GM12872 (cell line): ENCODE data around the gene YWHAH.

Source experiments
- TF ChIP-seq, protein P1 (sequence below): IDR thresholded peaks from 3 replicates; pipeline ENCODE4 v1.5.1; 2011; ENCODE audit warnings: low read depth, mild to moderate bottlenecking, low read length, moderate library complexity; ENCODE audit not compliant: insufficient read depth

Gene YWHAH

DNA sequence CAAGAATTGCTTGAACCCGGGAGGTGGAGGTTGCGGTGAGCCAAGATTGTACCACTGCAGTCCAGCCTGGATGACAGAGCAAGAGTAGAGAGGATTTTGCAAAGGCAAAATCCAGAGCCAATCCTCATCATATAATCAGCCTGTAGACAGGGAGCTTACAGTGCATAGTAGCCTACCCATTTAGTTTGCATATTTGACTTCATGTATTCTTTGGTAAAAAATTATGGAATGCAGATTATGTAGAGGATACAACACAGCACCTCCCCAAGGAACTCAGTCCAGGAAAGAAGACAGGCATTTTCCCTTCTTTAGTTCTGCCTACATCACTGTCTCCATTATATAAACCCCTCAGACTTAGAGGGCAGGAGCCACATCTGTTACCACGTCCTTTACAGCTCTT, 39.7 kb upstream of the YWHAH start:
- TF ChIP-seq, protein P1, sequence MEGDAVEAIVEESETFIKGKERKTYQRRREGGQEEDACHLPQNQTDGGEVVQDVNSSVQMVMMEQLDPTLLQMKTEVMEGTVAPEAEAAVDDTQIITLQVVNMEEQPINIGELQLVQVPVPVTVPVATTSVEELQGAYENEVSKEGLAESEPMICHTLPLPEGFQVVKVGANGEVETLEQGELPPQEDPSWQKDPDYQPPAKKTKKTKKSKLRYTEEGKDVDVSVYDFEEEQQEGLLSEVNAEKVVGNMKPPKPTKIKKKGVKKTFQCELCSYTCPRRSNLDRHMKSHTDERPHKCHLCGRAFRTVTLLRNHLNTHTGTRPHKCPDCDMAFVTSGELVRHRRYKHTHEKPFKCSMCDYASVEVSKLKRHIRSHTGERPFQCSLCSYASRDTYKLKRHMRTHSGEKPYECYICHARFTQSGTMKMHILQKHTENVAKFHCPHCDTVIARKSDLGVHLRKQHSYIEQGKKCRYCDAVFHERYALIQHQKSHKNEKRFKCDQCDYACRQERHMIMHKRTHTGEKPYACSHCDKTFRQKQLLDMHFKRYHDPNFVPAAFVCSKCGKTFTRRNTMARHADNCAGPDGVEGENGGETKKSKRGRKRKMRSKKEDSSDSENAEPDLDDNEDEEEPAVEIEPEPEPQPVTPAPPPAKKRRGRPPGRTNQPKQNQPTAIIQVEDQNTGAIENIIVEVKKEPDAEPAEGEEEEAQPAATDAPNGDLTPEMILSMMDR: no peak

DNA sequence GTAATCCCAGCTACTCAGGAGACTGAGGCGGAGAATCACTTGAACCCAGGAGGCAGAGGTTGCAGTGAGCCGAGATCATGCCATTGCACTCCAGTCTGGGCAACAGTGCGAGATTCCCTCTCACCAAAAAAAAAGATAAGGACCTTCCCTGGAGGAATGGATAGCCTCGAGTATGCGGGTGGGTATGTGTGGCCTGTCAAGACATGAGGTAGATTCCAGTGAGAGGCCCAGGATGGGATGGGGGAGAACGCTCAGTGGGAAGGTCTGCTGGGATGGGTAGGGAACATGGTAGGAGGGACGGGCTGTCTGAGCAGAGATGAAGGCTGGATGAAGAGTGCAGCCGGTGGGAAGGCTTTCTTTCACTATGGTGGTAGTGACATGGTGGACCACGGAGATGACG, 39.0 kb upstream of the YWHAH start:
- TF ChIP-seq, protein P1: no peak

DNA sequence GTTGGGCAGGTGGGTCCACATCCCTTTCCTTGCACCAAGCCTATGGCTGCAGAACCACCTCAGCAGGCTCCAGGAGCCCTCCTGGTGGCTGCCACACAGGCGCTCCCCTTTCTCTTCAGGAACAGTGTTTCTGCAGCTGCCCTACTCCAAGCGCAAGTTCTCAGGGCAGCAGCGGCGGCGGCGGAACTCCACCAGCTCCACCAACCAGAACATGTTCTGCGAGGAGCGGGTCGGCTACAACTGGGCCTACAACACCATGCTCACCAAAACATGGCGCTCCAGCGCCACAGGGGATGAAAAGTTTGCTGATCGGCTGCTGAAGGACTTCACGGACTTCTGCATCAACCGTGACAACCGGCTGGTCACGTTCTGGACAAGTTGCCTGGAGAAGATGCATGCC, 38.2 kb upstream of the YWHAH start:
- TF ChIP-seq, protein P1: no peak

DNA sequence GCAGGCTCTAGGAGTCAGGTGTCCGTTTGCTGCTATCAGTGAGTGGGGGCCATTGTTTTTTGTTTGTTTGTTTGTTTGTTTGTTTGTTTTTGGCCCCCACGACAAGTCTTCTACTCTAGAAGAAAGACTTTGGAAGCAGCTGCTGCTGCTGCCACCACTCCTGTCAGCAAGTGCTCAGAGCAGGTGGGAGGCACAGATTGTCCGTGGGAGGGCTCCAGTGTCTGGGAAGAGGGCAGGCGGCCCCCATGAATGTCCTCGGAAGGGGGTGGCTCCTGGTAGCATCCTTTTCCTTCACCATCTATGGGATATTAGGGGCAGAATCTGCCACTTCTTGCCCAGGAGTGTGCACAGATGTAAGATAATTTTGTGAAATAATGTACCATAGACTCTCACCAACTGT, 37.8 kb upstream of the YWHAH start:
- TF ChIP-seq, protein P1: no peak

DNA sequence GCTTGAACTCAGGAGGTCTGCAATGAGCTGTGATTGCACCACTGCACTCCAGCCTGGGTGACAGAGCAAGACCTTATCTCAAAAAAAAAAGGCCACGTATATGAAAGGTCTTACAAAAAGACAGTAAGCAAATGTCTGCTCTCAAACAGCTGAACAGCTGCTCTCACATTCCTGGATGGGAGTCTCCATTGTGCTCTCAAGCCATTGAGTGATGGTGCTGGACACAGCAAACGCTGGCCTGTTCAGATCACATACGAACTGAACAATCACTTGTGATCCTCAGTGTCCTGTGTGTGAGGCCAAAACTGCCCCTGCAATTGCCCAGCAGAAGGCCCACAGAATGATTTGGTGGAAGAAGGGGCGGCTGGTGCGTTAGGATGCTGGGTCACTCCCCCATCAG, 34.4 kb upstream of the YWHAH start:
- TF ChIP-seq, protein P1: no peak

DNA sequence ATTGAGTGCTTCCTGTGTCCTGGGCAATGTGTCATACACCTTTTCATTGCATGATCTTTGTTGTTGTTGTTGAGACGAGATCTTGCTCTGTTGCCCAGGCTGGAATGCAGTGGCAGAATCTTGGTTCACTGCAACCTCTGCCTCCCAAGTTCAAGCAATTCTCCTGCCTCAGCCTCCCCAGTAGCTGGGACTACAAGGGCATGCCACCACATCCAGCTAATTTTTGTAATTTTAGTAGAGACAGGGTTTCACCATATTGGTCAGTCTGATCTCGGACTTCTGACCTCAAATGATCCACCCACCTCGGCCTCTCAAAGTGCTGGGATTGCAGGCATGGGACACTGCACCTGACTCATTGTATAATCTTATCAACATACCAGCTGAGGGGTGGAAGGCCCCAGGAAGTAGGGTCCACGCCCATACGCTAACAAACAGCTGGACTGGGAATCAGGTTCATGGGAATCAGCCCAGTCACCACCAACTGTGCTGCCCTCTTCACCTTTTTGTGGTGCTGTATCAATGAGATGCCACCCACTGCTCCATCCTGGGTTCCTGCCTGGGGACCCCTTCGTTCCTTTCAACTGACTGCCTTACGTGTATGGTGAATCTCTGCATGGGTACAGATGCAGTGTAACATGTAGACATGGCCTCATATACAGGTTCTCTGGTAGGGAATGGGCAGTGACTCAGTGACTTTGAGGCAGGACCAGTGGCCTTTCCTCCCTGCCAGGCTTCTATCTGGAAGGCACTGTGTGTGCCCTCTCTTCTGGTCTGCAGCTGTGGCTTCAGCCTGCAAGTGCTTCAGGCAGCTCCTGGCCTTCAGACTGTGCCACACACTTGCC, 32.5 kb upstream of the YWHAH start:
- TF ChIP-seq, protein P1: no peak

DNA sequence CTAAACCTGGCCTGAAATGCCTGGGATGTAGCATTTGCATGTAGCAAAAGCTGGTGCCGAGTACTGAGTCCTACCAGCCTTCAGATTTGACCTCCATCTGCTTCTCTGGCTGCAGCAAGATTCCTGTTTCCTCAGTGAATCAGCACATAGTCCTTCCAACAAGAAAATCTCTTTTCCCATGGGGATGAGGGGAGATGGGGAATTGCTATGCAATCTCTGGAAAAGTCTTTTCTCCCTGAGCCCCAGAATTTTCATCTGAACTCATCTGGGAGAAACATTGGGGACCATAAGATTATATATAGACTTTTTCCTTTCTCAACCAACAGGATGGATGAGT, 32.0 kb upstream of the YWHAH start:
- TF ChIP-seq, protein P1: no peak

DNA sequence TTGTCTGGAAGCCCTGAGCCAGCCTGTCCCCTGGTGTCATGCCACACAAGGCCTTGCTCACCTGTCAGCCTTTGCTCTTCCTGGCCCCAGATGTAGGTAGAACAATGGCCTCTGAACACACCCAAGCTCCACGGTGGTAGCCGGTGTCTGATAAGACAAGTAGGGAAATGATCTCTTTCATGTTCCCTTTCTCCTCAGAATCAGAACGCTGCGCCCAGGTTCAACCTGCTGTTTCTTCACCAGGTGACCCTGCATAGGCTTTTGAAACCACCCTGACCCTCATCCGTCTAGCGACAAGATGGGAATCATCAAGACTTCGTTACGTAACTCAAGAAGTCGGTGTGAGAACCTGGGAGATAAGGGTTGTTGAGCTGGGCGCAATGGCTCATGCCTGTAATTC, 28.7 kb upstream of the YWHAH start:
- TF ChIP-seq, protein P1: no peak
